Panc1 (cell line): Measurements from ENCODE around the gene CCNJL. TPM values are rescaled to one million over a fixed set of nuclear protein-coding genes. Genes with fewer than 3 reads are reported as not detected.
A peak's percentile ranks its signal among the peaks of the same experiment; 100 is the strongest.
"Not testable (repeated sequence)": the region's sequence is repeated elsewhere in the genome, so short reads cannot be mapped to it uniquely, and the experiment has no call there.

Experiments used
- ATAC-seq: fragments of 200-7000 bp; cut with Tn5 transposase; 2 replicates; pipeline ENCODE4 v1.9.1; 2020; ENCODE audit warnings: mild to moderate bottlenecking, moderate library complexity
- BruUV-seq: library from RNA; stranded (reverse); fragments of 400-500 nt; replicated peaks from 2 replicates; lab custom pipeline; 2021; lab: Mats Ljungman, UMichigan
- CTCF ChIA-PET: fragments of 300-600 bp; sonication (Branson Sonifier 250); formaldehyde crosslinking; loops from one replicate; lab custom pipeline; 2022; ENCODE audit warnings: antibody characterized with exemption; lab: Charles Lee
- POLR2A ChIA-PET: fragments of 300-600 bp; sonication (Branson Sonifier 250); formaldehyde crosslinking; loops from one replicate; lab custom pipeline; 2022; ENCODE audit warnings: antibody characterized with exemption; lab: Charles Lee
- DNase-seq: peaks from one replicate; pipeline ENCODE4 v3.0.0-alpha.2; 2010; ENCODE audit warnings: low read depth, low spot score
- H3K27ac ChIP-seq: 2 replicates; pipeline ENCODE4 v1.5.1; 2011; ENCODE audit warnings: mild to moderate bottlenecking, low read length, inconsistent platforms
- H3K27me3 ChIP-seq: fragments of 200-500 bp; sonication (Bioruptor generic); 2 replicates; pipeline ENCODE4 v1.6.0; 2014; ENCODE audit warnings: low read length, inconsistent platforms; ENCODE audit not compliant: control insufficient read depth, insufficient read depth
- H3K36me3 ChIP-seq: fragments of 200-500 bp; sonication (Bioruptor generic); 2 replicates; pipeline ENCODE4 v1.5.1; 2014; ENCODE audit warnings: inconsistent platforms, mild to moderate bottlenecking, low read length, moderate library complexity; ENCODE audit not compliant: control insufficient read depth, insufficient read depth
- H3K4me1 ChIP-seq: 2 replicates; pipeline ENCODE4 v1.5.1; 2011; ENCODE audit warnings: inconsistent platforms, mild to moderate bottlenecking, low read length, moderate library complexity; ENCODE audit not compliant: control insufficient read depth, insufficient read depth
- H3K4me3 ChIP-seq, 2 experiments: 2 replicates each; pipeline ENCODE4 v1.5.1; 2011 to 2012; ENCODE audit warnings: low read depth in 2 of 2, low read length in 2 of 2, mild to moderate bottlenecking in 2 of 2, inconsistent platforms in 1 of 2, moderate library complexity in 1 of 2
- H3K9me3 ChIP-seq: fragments of 200-500 bp; sonication (Bioruptor generic); 2 replicates; pipeline ENCODE4 v1.5.1; 2014; ENCODE audit warnings: low read depth, mild to moderate bottlenecking, inconsistent platforms, low read length, moderate library complexity; ENCODE audit not compliant: control insufficient read depth, insufficient read depth
- CTCF ChIP-seq: fragments of 450-650 bp; IDR thresholded peaks from 2 replicates; pipeline ENCODE4 v1.5.1; 2017; ENCODE audit warnings: mild to moderate bottlenecking
- POLR2AphosphoS5 ChIP-seq: IDR thresholded peaks from 2 replicates; pipeline ENCODE4 v1.6.1; 2012; ENCODE audit warnings: mild to moderate bottlenecking, low read depth, low read length, moderate library complexity
- SIN3A ChIP-seq: IDR thresholded peaks from 2 replicates; pipeline ENCODE4 v1.6.1; 2012; ENCODE audit warnings: low read depth, mild to moderate bottlenecking, low read length, moderate library complexity, borderline replicate concordance; ENCODE audit not compliant: insufficient read depth
- TCF7L2 ChIP-seq: IDR thresholded peaks from 2 replicates; pipeline ENCODE4 v1.6.1; 2011; ENCODE audit warnings: mild to moderate bottlenecking, low read depth, low read length, inconsistent platforms
- in situ Hi-C: cut with HindIII; loops from 2 replicates; pipeline ENCODE4 v1.10.0; 2016; ENCODE audit warnings: low sequenced_read_pairs, low pct_unique_long_range_greater_than_20kb
- intact Hi-C: fragments of 100-400 bp; cut with micrococcal nuclease; formaldehyde crosslinking; loops from one replicate; pipeline ENCODE4 v1.10.0; 2022; ENCODE audit not compliant: unreplicated experiment
- total RNA-seq: library from RNA; stranded (reverse); gene quantifications from one replicate; pipeline ENCODE4 v1.2.1, GENCODE V29; 2021; ENCODE audit not compliant: unreplicated experiment
- TF ChIP-seq, protein P1 (sequence below), 2 experiments: IDR thresholded peaks; 2 replicates each; pipeline ENCODE4 v1.6.1; 2011 to 2012; ENCODE audit warnings: low read depth in 2 of 2, control low read depth in 1 of 2, low read length in 1 of 2, mild to moderate bottlenecking in 1 of 2, moderate library complexity in 1 of 2; ENCODE audit not compliant: insufficient read depth in 1 of 2

CCNJL gene
- total RNA-seq, 1 experiment from 2014 or later, result 35.0 TPM

GRCh38 chr5:160341309-160341870 lies 29.0 kb upstream of the CCNJL start:
- ChIA-PET CTCF (no interaction called here), POLR2A (interaction anchor here (0.6 kb wide), 1 partner anchor 28 kb away, joined by 3 read pairs; no protein-coding TSS in a partner anchor)
- in situ Hi-C loops, result no loop called here
- no peaks in the 10 kb centered on the region for H3K9me3 ChIP-seq
- H3K27ac ChIP-seq, result peak overlapping the region; percentile 10; the same call in 1 of the 2 replicates
- intact Hi-C loops, result no loop called here
- no peaks in the 10 kb centered on the region for H3K36me3 ChIP-seq
- H3K4me1 ChIP-seq, result peaks cover 4% of the 10 kb centered on the region
- H3K27me3 ChIP-seq, result no peaks in the 10 kb centered on the region
- TF ChIP-seq TCF7L2 (no peak), POLR2AphosphoS5 (no peak), CTCF (no peak), SIN3A (no peak)
- TF ChIP-seq, protein P1, sequence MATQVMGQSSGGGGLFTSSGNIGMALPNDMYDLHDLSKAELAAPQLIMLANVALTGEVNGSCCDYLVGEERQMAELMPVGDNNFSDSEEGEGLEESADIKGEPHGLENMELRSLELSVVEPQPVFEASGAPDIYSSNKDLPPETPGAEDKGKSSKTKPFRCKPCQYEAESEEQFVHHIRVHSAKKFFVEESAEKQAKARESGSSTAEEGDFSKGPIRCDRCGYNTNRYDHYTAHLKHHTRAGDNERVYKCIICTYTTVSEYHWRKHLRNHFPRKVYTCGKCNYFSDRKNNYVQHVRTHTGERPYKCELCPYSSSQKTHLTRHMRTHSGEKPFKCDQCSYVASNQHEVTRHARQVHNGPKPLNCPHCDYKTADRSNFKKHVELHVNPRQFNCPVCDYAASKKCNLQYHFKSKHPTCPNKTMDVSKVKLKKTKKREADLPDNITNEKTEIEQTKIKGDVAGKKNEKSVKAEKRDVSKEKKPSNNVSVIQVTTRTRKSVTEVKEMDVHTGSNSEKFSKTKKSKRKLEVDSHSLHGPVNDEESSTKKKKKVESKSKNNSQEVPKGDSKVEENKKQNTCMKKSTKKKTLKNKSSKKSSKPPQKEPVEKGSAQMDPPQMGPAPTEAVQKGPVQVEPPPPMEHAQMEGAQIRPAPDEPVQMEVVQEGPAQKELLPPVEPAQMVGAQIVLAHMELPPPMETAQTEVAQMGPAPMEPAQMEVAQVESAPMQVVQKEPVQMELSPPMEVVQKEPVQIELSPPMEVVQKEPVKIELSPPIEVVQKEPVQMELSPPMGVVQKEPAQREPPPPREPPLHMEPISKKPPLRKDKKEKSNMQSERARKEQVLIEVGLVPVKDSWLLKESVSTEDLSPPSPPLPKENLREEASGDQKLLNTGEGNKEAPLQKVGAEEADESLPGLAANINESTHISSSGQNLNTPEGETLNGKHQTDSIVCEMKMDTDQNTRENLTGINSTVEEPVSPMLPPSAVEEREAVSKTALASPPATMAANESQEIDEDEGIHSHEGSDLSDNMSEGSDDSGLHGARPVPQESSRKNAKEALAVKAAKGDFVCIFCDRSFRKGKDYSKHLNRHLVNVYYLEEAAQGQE (IDR thresholded peaks at IDR 0.05; ENCODE audit: insufficient read depth in 1 of 2, low read depth in 2 of 2, low read length in 1 of 2), result no peak
- no peak overlapping the region for H3K4me3 ChIP-seq
- DNase-seq, result no peak
- ATAC-seq, result no peak
- BruUV-seq, result no TSS peak

DNA sequence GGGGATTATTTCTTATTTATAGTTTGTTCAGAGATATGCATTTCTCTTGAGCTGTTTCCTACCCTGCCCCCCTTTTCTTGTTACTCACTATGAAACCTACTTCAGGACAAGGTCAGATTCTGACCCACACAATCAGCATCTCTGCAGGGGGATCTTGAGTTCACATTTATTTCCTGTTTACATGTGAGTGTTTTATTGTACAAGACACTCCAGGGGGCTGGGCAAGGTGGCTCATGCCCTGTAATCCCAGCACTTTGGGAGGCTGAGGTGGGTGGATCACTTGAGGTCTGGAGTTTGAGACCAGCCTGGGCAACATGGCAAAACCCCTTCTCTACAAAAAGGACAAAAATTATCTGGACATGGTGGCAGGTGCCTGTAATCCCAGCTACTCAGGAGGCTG lies 28.1 kb upstream of the CCNJL start:
- BruUV-seq, H3K4me1 ChIP-seq, intact Hi-C loops, ATAC-seq, H3K27ac ChIP-seq, in situ Hi-C loops, H3K4me3 ChIP-seq, H3K27me3 ChIP-seq, H3K36me3 ChIP-seq, H3K9me3 ChIP-seq, DNase-seq: not testable (repeated sequence)
- ChIA-PET CTCF (interaction anchor here (0.7 kb wide), 1 partner anchor 48 kb away, joined by 19 read pairs; no protein-coding TSS in a partner anchor), POLR2A (interaction anchor here (0.6 kb wide), 1 partner anchor 27 kb away, joined by 3 read pairs; no protein-coding TSS in a partner anchor)

GRCh38 chr5:160339406-160340130 lies 27.2 kb upstream of the CCNJL start:
- TF ChIP-seq CTCF (no peak), TCF7L2 (no peak), POLR2AphosphoS5 (no peak), SIN3A (no peak)
- TF ChIP-seq, protein P1 (IDR thresholded peaks at IDR 0.05; ENCODE audit: insufficient read depth in 1 of 2, low read depth in 2 of 2, low read length in 1 of 2), result no peak
- ATAC-seq (no peak), DNase-seq (no peak)
- Histone ChIP-seq H3K36me3 (no peaks in the 10 kb centered on the region), H3K4me3 (no peak overlapping the region), H3K27ac (no peak overlapping the region), H3K4me1 (no peaks in the 10 kb centered on the region; the same call in 1 of the 2 replicates), H3K27me3 (no peaks in the 10 kb centered on the region), H3K9me3 (no peaks in the 10 kb centered on the region)
- POLR2A ChIA-PET, result no interaction called here
- CTCF ChIA-PET, result no interaction called here
- intact Hi-C loops (no loop called here), in situ Hi-C loops (no loop called here)
- no TSS peak for BruUV-seq
